NCI-H82 treated with DMSO at 0.1 percent for 48 hours (cell line): ENCODE data around the gene INTS11.

Source experiments
- DNase-seq: peaks from one replicate; lab custom pipeline; 2025; ENCODE audit not compliant: unreplicated experiment; lab: John Stamatoyannopoulos, UW

INTS11 gene

DNA sequence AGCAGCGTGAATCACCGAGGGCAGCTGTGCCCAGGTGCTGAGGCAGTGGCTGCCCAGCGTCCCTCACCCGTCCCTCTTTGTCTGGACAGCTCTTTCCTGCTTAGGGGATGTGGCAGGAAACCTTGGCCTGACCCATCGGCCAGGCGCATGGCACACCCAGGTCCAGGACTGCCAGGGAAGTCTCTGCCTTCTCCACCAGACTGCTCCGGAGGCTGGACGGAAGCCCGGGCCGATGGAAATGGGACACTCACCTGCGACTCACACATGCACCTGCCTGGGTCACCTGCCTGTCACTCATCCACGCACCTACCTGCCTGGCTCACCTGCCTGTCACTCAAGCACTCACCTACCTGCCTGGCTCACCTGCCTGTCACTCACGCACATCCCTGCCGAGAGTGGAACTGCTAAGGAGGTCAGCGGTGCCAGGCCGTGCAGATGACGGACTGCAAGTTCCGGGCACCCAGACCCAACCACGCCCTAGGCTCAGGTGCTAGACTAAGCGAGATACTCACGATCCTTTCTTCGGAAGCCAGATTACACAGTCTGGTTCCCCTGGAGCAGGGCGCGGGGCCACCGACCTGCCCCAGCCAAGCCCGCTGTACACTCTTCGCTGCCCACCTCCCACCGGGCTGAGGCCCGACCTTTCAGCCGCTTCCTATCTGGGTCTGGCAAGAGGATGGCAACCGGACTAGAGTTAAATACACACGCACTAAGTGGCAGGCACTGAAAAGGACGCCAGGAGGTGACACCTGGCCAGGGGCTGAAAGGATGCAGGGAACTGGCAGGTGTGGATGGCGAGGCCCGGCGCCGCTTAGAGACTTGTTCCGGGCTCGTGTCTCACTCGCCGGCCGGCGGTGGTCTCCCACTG is 51.9 kb downstream of the INTS11 start:
- DNase-seq, result no peak

DNA sequence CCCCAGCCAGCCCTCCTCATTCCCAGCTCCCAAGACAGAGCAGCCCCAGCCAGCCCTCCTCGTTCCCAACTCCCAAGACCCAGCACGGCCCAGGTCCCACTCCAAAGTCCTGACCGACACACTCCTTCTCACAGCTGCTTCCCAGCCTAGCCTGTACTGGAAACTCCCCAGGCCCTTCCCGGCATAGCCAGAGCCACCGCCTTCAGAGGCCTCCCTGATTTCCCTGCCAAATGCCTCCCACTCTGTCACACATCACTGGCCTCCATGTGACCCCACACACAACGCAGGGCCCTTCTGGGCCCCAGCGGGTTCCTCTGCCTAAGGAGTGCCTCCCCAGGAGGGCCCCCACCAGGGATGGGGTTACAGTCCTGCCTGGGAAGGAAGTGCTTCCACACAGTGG is 53.6 kb downstream of the INTS11 start:
- no peak for DNase-seq

GRCh38 chr1:1268284-1268682 is 56.2 kb downstream of the INTS11 start:
- DNase-seq, result no peak

- no peak for DNase-seq
Measured at GRCh38 chr1:1267488-1268283, 56.8 kb downstream of the INTS11 start.

GRCh38 chr1:1264868-1265272 is 59.6 kb downstream of the INTS11 start:
- DNase-seq, result no peak

DNA sequence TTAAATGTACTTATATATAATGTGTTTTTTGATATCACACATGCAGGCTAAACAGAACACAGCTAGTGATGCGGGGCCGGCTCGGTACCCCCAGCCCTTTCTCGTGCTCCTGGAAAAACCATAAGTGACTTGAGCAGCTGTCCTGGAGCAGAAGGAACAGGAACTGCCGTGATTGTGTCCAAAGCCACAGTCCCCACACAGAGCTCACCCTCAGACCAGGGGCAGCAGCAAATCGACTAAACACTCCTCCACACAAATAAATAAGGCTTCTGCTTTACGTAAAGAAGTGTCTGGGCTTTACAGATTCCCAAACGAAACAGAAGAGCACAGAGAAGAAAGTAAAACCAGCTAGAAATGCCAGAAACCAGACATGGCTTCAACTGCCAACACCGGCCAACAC is 60.4 kb downstream of the INTS11 start:
- DNase-seq, result no peak

- no peak for DNase-seq
Measured at GRCh38 chr1:1262758-1263157, 61.7 kb downstream of the INTS11 start.

DNA sequence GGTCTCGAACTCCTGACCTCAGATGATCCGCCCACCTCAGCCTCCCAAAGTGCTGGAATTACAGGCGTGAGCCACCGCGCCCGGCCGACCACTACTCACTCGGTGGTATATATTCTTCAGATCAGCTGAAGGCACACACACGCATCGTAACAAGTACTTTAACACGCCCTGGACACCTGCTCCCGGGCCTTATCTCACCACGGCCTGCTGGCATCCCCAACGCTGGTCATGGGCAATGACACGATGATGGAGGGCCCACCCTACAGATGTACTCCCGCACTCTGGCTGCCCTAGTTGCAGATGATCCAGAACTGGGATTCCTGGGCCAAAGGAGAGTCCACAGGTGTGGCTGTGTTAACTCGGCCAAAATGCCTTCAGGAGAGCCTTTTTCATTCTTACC is 62.4 kb downstream of the INTS11 start:
- DNase-seq, result no peak
